Neutrophil (primary cell): ENCODE data around the gene TMEM59.
"Not testable (repeated sequence)": the region's sequence is repeated elsewhere in the genome, so short reads cannot be mapped to it uniquely, and the experiment has no call there.

Experiments used
- H3K27ac ChIP-seq: fragments of 200-600 bp; sonication (generic); 2 replicates; pipeline ENCODE4 v1.5.1; 2016; ENCODE audit warnings: mild to moderate bottlenecking, moderate library complexity
- H3K27me3 ChIP-seq: fragments of 200-600 bp; sonication (generic); 2 replicates; pipeline ENCODE4 v1.6.0; 2016; ENCODE audit warnings: mild to moderate bottlenecking
- H3K36me3 ChIP-seq: fragments of 200-600 bp; sonication (generic); 2 replicates; pipeline ENCODE4 v1.5.1; 2017
- H3K4me1 ChIP-seq, 2 experiments: fragments of 200-600 bp in 1 of 2; sonication (generic) in 1 of 2; 1 replicate in 1 of 2; 2 replicates in 1 of 2; pipeline versions ENCODE4 v1.5.1 to v1.6.1; 2013 to 2016; ENCODE audit warnings: low read depth in 1 of 2, low read length in 1 of 2, mild to moderate bottlenecking in 1 of 2, moderate library complexity in 1 of 2; ENCODE audit not compliant: control insufficient read depth in 1 of 2, insufficient read depth in 1 of 2
- H3K4me3 ChIP-seq, 2 experiments: fragments of 200-600 bp in 1 of 2; sonication (generic) in 1 of 2; 1 replicate in 1 of 2; 2 replicates in 1 of 2; pipeline ENCODE4 v1.5.1; 2013 to 2016; ENCODE audit warnings: low read depth in 1 of 2, low read length in 1 of 2, mild to moderate bottlenecking in 1 of 2, moderate library complexity in 1 of 2
- H3K9me3 ChIP-seq: fragments of 200-600 bp; sonication (generic); 2 replicates; pipeline ENCODE4 v1.5.1; 2016
- CTCF ChIP-seq: fragments of 200-600 bp; sonication (generic); IDR thresholded peaks from 2 replicates; pipeline ENCODE4 v1.5.1; 2016; ENCODE audit warnings: antibody characterized with exemption

Gene TMEM59

GRCh38 chr1:54004481-54005049 is 48.4 kb downstream of the TMEM59 start:
- H3K9me3 ChIP-seq: no peaks in the 10 kb centered on the region
- no peak for TF ChIP-seq CTCF
- H3K27me3 ChIP-seq: peaks cover 4% of the 10 kb centered on the region
- no peaks in the 10 kb centered on the region for H3K36me3 ChIP-seq
- no peak overlapping the region for H3K27ac ChIP-seq
- no peak overlapping the region for H3K4me3 ChIP-seq
- H3K4me1 ChIP-seq: no peaks in the 10 kb centered on the region

GRCh38 chr1:54003750-54004480 is 49.1 kb downstream of the TMEM59 start:
- H3K9me3 ChIP-seq, H3K4me3 ChIP-seq, H3K27ac ChIP-seq: not testable (repeated sequence)

GRCh38 chr1:54003249-54003646 is 49.8 kb downstream of the TMEM59 start:
- no peaks in the 10 kb centered on the region for H3K36me3 ChIP-seq
- H3K4me1 ChIP-seq: no peaks in the 10 kb centered on the region
- TF ChIP-seq CTCF: no peak
- H3K4me3 ChIP-seq: no peak overlapping the region
- H3K27me3 ChIP-seq: peaks cover 4% of the 10 kb centered on the region
- no peak overlapping the region for H3K27ac ChIP-seq
- H3K9me3 ChIP-seq: no peaks in the 10 kb centered on the region

More at GRCh38 chr1:54003750-54004480, 49.1 kb downstream of the TMEM59 start:
- H3K4me1 ChIP-seq, H3K27me3 ChIP-seq, H3K36me3 ChIP-seq: not testable (repeated sequence)

GRCh38 chr1:54002544-54003248 is 50.3 kb downstream of the TMEM59 start:
- Histone ChIP-seq H3K36me3 (no peaks in the 10 kb centered on the region), H3K9me3 (no peaks in the 10 kb centered on the region), H3K4me3 (no peak overlapping the region), H3K27me3 (peaks cover 4% of the 10 kb centered on the region), H3K27ac (no peak overlapping the region), H3K4me1 (no peaks in the 10 kb centered on the region)
- no peak for TF ChIP-seq CTCF

- H3K36me3 ChIP-seq: no peaks in the 10 kb centered on the region
- TF ChIP-seq CTCF: no peak
- no peaks in the 10 kb centered on the region for H3K4me1 ChIP-seq
- no peak overlapping the region for H3K4me3 ChIP-seq
- no peak overlapping the region for H3K27ac ChIP-seq
- no peaks in the 10 kb centered on the region for H3K9me3 ChIP-seq
- peaks cover 4% of the 10 kb centered on the region for H3K27me3 ChIP-seq
Measured at GRCh38 chr1:54001591-54001990, 51.4 kb downstream of the TMEM59 start.

- Histone ChIP-seq H3K9me3 (no peaks in the 10 kb centered on the region), H3K4me3 (no peak overlapping the region), H3K27me3 (peaks cover 4% of the 10 kb centered on the region), H3K27ac (no peak overlapping the region), H3K4me1 (no peaks in the 10 kb centered on the region), H3K36me3 (no peaks in the 10 kb centered on the region)
- no peak for TF ChIP-seq CTCF
Measured at GRCh38 chr1:53999920-54000319, 53.1 kb downstream of the TMEM59 start.
